SK-N-SH treated with all-trans-retinoic acid at 6 μM for 48 hours (cell line): ENCODE data around the gene EIF4ENIF1.

Source experiments
- ARNTL ChIP-seq: fragments of 450-650 bp; formaldehyde crosslinking; IDR thresholded peaks from 2 replicates; pipeline ENCODE4 v1.5.0; 2020; ENCODE audit warnings: low read depth, mild to moderate bottlenecking, moderate library complexity, borderline replicate concordance
- OSR1 ChIP-seq: fragments of 250-450 bp; sonication (Bioruptor Pico); IDR thresholded peaks from 2 replicates; pipeline ENCODE4 v1.8.0; 2022; ENCODE audit warnings: moderate library complexity, mild to moderate bottlenecking, inconsistent platforms
- PATZ1 ChIP-seq: fragments of 250-450 bp; sonication (Bioruptor Pico); IDR thresholded peaks from 2 replicates; pipeline ENCODE4 v1.8.0; 2020; ENCODE audit warnings: mild to moderate bottlenecking, moderate library complexity, borderline replicate concordance
- RARB ChIP-seq: fragments of 250-450 bp; sonication (Bioruptor Pico); IDR thresholded peaks from 2 replicates; pipeline ENCODE4 v1.8.0; 2021; ENCODE audit warnings: mild to moderate bottlenecking, moderate library complexity
- SNAI2 ChIP-seq: fragments of 250-450 bp; sonication (Bioruptor Pico); IDR thresholded peaks from 2 replicates; pipeline ENCODE4 v1.5.0; 2020; ENCODE audit warnings: mild to moderate bottlenecking, moderate library complexity
- TCF4 ChIP-seq: fragments of 250-450 bp; sonication (Bioruptor Pico); IDR thresholded peaks from 2 replicates; pipeline ENCODE4 v1.8.0; 2021; ENCODE audit warnings: mild to moderate bottlenecking, moderate library complexity, borderline replicate concordance
- TSHZ2 ChIP-seq: fragments of 250-450 bp; sonication (Bioruptor Pico); IDR thresholded peaks from 2 replicates; pipeline ENCODE4 v1.5.0; 2020; ENCODE audit warnings: mild to moderate bottlenecking, moderate library complexity
- ZFP30 ChIP-seq: fragments of 450-650 bp; formaldehyde crosslinking; IDR thresholded peaks from 2 replicates; pipeline ENCODE4 v1.5.0; 2022; ENCODE audit warnings: mild to moderate bottlenecking, moderate library complexity
- ZNF8 ChIP-seq: fragments of 450-650 bp; formaldehyde crosslinking; IDR thresholded peaks from 2 replicates; pipeline ENCODE4 v1.5.0; 2020; ENCODE audit warnings: mild to moderate bottlenecking, moderate library complexity

GRCh38 chr22:31495343-31495742 is 5.7 kb upstream of the EIF4ENIF1 start:
- TF ChIP-seq TCF4 (CRISPR knock-in tag) (no peak), PATZ1 (CRISPR knock-in tag) (no peak), ZFP30 (no peak), SNAI2 (CRISPR knock-in tag) (no peak), ZNF8 (CRISPR knock-in tag) (no peak), RARB (CRISPR knock-in tag) (no peak), ARNTL (CRISPR knock-in tag) (no peak), OSR1 (CRISPR knock-in tag) (no peak), TSHZ2 (CRISPR knock-in tag) (no peak)
